ENCODE data around the gene AMOT. TPM values are rescaled to one million over a fixed set of nuclear protein-coding genes. Genes with fewer than 3 reads are reported as not detected.

Gene AMOT
- under 1 TPM; 0.02 to 0.50 (median 0.09) TPM for total RNA-seq (2021; fragmentation: NEBNext Ultra II Directional; extraction: Animal tissue kit (Norgen Biotek cat#: 25700))
- long read RNA-seq, result 0 reads

GRCh38 chrX:112840382-112841113, at the start of gene AMOT:
Gene AMOT, minus strand, starts transcription at chrX:112840831. Its CDS starts 17,705 bp downstream, at chrX:112823126.
- H3K9me3 Mint-ChIP-seq, result no peaks in the 10 kb centered on the region
- no peaks in the 10 kb centered on the region for H3K4me1 Mint-ChIP-seq (ENCODE audit: low read depth)
- H3K4me3 Mint-ChIP-seq, result peak within 1 kb of the TSS; percentile 86
- H3K27me3 Mint-ChIP-seq (ENCODE audit: insufficient read depth), result no peaks in the 10 kb centered on the region; the same call in 1 of the 2 replicates
- DNase-seq, result no peak
- TF ChIP-seq CTCF (IDR thresholded peaks at IDR 0.05), result no peak
- H3K27ac Mint-ChIP-seq, result no peak within 1 kb of the TSS
- H3K36me3 Mint-ChIP-seq (ENCODE audit: low read depth), result no peaks in the 10 kb centered on the region

GRCh38 chrX:112889400-112889799, 48.8 kb upstream of the AMOT start:
- Mint-ChIP-seq H3K4me1 (ENCODE audit: low read depth) (no peaks in the 10 kb centered on the region), H3K36me3 (ENCODE audit: low read depth) (no peaks in the 10 kb centered on the region), H3K9me3 (peaks cover 13% of the 10 kb centered on the region; the same call in 1 of the 2 replicates), H3K27me3 (ENCODE audit: insufficient read depth) (no peaks in the 10 kb centered on the region), H3K27ac (no peak overlapping the region), H3K4me3 (no peak overlapping the region)
- TF ChIP-seq CTCF (IDR thresholded peaks at IDR 0.05), result no peak
- DNase-seq, result no peak

- peaks cover 13% of the 10 kb centered on the region; the same call in 1 of the 2 replicates for H3K9me3 Mint-ChIP-seq
- no peak overlapping the region for H3K4me3 Mint-ChIP-seq
- no peaks in the 10 kb centered on the region for H3K4me1 Mint-ChIP-seq (ENCODE audit: low read depth)
- no peak overlapping the region for H3K27ac Mint-ChIP-seq
- H3K27me3 Mint-ChIP-seq (ENCODE audit: insufficient read depth), result no peaks in the 10 kb centered on the region
- TF ChIP-seq CTCF (IDR thresholded peaks at IDR 0.05), result no peak
- DNase-seq, result no peak
- H3K36me3 Mint-ChIP-seq (ENCODE audit: low read depth), result no peaks in the 10 kb centered on the region
These were observed 48.3 kb upstream of the AMOT start for GRCh38 chrX:112888916-112889315.

GRCh38 chrX:112877771-112878173, 37.1 kb upstream of the AMOT start:
- H3K27me3 Mint-ChIP-seq (ENCODE audit: insufficient read depth), result no peaks in the 10 kb centered on the region
- no peaks in the 10 kb centered on the region for H3K4me1 Mint-ChIP-seq (ENCODE audit: low read depth)
- no peak overlapping the region for H3K27ac Mint-ChIP-seq
- H3K9me3 Mint-ChIP-seq, result peaks cover 18% of the 10 kb centered on the region
- no peaks in the 10 kb centered on the region for H3K36me3 Mint-ChIP-seq (ENCODE audit: low read depth)
- no peak for TF ChIP-seq CTCF (IDR thresholded peaks at IDR 0.05)
- DNase-seq, result no peak
- no peak overlapping the region for H3K4me3 Mint-ChIP-seq

GRCh38 chrX:112874614-112875013, 34.0 kb upstream of the AMOT start:
- Mint-ChIP-seq H3K36me3 (ENCODE audit: low read depth) (no peaks in the 10 kb centered on the region), H3K9me3 (peaks cover 6% of the 10 kb centered on the region), H3K4me1 (ENCODE audit: low read depth) (no peaks in the 10 kb centered on the region), H3K27me3 (ENCODE audit: insufficient read depth) (no peaks in the 10 kb centered on the region), H3K4me3 (no peak overlapping the region), H3K27ac (no peak overlapping the region)
- DNase-seq, result no peak
- no peak for TF ChIP-seq CTCF (IDR thresholded peaks at IDR 0.05)

Measured in HFFc6 (cell line).